ENCODE data around the gene KREMEN1. TPM values are rescaled to one million over a fixed set of nuclear protein-coding genes. Genes with fewer than 3 reads are reported as not detected.

KREMEN1 gene
- polyA plus RNA-seq, 1 donor from 2014 or later, result not detected

DNA sequence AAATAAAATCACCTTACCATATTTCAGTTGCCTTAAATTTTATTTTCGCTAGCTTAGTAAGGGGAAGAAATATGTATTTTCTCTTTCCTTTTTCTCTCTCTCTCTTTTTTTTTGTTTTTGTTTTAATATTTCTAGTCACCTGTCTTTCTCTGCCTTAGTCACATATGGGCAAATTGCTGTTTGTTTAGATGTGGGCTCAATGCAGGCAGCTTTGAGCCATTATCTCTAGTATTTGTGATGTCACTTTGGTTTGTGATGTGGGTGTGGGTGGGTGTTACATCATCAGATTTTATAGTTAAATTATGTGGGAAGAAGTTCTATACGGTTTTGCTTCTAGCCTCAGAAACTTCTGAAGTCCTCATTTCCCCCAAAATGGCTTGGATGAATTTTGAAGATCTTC lies 11.1 kb upstream of the KREMEN1 start, which contains the start of gene C22orf31:
Gene C22orf31, minus strand, starts transcription at position 59 of the 400 bp plus-strand sequence. Its CDS starts 39 bp downstream, at position 20.
- Mint-ChIP-seq H3K36me3 (no peaks in the 10 kb centered on the region), H3K4me3 (no peak within 1 kb of the TSS), H3K27me3 (peaks cover 19% of the 10 kb centered on the region), H3K27ac (no peak within 1 kb of the TSS), H3K4me1 (peaks cover 0 to 10% (median 3%) of the 10 kb centered on the region in 3 donors), H3K9me3 (no peaks in the 10 kb centered on the region)

DNA sequence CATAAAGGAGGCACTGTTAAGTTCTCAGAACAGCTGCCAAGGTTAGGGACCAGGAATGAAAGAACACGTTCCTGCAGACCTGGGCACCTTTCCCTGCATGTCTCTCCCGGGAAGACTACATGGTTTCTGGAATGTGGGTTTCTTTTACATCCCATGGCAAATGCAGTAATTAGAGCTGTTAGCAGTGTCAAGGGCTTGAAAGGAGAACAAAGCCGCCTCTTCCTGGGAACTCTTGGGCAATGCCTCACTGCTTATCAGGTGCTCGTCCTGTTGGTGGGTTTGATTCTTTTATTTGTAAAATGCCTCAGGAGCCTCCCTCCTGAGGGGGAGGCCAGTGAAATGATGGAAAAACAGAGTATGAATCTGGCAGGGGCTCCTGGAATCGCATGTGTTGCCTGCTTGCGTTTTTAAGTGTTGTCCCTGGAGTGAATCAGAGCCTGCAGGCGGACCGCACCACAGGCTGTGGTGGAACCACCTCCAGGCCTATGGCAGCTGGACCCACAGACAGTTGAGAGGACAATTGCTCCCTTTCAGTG lies 10.5 kb upstream of the KREMEN1 start:
- Mint-ChIP-seq H3K4me3 (no peak overlapping the region), H3K9me3 (no peaks in the 10 kb centered on the region), H3K27ac (no peak overlapping the region), H3K4me1 (peaks cover 0 to 12% (median 3%) of the 10 kb centered on the region in 3 donors), H3K27me3 (peaks cover 19% of the 10 kb centered on the region), H3K36me3 (no peaks in the 10 kb centered on the region)

DNA sequence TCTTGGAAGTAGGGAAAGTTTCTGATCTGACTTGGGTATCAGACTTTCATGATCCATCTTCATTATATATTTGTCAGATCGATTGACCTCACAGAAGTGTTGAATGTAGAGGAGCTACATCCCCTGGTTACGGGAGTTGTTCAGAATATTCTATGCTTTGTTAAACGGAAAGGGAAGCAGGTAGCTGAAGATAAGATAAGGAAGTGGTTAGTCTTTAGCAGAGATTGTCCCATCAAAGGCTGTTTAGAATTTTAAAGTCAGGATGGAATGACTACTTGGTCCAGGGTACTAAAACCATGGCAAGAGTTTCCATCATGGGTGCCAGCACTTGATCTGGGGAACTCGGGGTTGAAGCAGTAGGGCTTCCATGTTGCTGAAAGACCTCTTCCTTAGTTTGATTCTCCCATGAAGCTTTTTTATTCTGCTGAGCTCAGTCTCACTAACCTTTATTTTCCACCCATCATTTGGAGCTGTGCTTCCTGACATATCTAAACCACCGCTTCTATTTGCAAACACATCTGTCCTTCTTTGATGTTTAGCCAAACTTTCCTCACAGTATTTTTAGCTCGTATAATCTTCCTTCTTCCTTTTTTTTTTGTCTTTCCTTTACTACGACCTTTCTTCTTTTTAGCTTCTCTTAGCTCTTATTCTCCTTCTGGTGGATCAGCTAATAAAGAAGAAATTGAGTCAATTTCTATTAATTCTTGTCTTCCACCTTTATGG lies 7.2 kb upstream of the KREMEN1 start:
- Mint-ChIP-seq H3K27ac (no peak overlapping the region), H3K36me3 (no peaks in the 10 kb centered on the region), H3K27me3 (peaks cover 30% of the 10 kb centered on the region)

DNA sequence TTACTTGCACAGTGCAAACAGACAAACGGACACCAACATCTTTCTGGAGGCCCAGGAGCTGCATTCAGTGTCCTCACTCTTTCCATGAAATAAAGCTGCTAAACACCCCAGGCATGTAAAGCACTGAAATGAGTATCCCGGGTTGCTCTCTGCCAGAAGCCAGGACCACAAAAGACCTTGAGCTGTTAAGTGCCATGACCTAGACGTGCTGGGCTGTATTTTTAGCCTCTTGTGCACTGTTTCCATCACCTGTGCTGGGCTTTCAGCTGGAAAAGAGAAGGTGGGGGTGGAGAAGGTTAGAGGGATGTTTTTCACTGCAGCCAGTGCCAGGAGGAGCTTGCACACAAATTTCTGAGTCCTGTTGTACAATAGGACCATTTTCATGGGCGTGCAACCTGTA lies 3.4 kb upstream of the KREMEN1 start:
- Mint-ChIP-seq H3K27ac (peak overlapping the region in 1 of 3 donors; percentile 59), H3K9me3 (no peaks in the 10 kb centered on the region), H3K4me3 (no peak overlapping the region), H3K4me1 (peaks cover 4 to 19% (median 11%) of the 10 kb centered on the region in 3 donors), H3K36me3 (no peaks in the 10 kb centered on the region), H3K27me3 (peaks cover 44% of the 10 kb centered on the region)

More for the DNA sequence above, 7.2 kb upstream of the KREMEN1 start:
- Mint-ChIP-seq H3K4me1 (peaks cover 0 to 12% (median 3%) of the 10 kb centered on the region in 3 donors), H3K4me3 (no peak overlapping the region), H3K9me3 (no peaks in the 10 kb centered on the region)

DNA sequence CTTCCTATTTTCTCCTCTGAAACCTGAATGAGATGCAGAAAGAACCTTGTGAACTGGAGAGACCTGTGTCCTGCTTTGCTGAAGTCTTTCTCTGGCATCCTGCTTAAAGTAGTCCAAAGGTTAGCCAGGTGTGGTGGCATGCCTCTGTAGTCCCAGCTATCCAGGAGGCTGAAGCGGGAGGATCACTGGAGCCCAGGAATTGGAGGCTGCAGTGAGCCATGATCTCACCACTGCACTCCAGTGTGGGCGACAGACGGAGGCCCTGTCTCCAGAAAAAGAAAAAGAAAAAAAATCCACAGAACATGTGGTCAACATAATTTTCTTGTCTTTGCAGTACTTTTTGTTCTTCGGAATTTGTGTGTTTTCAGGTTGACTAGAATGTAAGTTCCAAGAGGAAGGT lies 2.3 kb upstream of the KREMEN1 start:
- peaks cover 46% of the 10 kb centered on the region for H3K27me3 Mint-ChIP-seq
- H3K36me3 Mint-ChIP-seq, result no peaks in the 10 kb centered on the region
- peaks cover 4 to 19% (median 11%) of the 10 kb centered on the region in 3 donors for H3K4me1 Mint-ChIP-seq
- peak overlapping the region in 2 of 4 donors; percentile 36 to 76 for H3K4me3 Mint-ChIP-seq
- H3K9me3 Mint-ChIP-seq, result no peaks in the 10 kb centered on the region
- no peak overlapping the region for H3K27ac Mint-ChIP-seq

DNA sequence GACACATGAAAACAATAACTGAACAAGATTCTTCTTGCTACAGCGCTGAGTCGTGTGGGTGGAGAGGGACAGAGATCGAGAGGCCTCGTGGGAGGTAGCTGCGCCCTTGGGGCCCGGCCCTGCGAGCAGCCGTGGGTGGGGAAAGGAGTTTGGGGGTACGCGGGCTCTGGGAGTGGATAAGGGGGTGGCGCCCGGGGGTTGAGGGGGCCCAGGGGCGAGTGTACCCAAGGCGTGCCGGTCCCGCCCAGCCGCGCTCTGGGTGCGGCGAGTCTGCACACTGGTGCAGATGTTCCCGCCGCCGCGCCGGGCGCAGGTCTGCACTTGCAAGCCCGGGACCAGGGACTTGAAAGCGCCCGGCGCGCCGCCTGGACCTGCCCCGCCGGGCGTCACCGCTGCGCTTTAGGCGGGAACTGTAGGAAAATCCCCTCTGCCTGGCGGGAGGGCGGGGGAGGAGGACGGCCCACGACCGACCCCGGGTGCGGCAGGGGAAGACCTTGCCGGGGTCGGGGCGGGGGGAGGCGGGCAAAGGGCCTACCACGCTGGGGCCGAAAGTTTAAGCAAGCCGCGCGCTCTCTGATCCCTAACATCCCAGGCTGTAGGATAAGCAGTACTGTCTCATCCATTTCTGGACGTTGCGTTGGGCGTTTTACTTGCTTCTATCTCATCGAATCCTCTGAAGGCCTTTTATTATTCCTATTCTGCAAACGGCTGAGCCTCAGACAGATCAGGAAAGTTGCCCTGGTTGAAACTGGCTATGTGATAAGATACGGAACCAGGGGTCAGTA lies 1.4 kb upstream of the KREMEN1 start:
- Mint-ChIP-seq H3K4me1 (peaks cover 4 to 13% (median 11%) of the 10 kb centered on the region in 3 donors), H3K27me3 (peaks cover 52% of the 10 kb centered on the region), H3K27ac (no peak overlapping the region), H3K9me3 (peaks cover 0 to 2% (median 0%) of the 10 kb centered on the region in 3 donors), H3K36me3 (no peaks in the 10 kb centered on the region), H3K4me3 (peak overlapping the region; percentile 71 to 93 (median 84))

DNA sequence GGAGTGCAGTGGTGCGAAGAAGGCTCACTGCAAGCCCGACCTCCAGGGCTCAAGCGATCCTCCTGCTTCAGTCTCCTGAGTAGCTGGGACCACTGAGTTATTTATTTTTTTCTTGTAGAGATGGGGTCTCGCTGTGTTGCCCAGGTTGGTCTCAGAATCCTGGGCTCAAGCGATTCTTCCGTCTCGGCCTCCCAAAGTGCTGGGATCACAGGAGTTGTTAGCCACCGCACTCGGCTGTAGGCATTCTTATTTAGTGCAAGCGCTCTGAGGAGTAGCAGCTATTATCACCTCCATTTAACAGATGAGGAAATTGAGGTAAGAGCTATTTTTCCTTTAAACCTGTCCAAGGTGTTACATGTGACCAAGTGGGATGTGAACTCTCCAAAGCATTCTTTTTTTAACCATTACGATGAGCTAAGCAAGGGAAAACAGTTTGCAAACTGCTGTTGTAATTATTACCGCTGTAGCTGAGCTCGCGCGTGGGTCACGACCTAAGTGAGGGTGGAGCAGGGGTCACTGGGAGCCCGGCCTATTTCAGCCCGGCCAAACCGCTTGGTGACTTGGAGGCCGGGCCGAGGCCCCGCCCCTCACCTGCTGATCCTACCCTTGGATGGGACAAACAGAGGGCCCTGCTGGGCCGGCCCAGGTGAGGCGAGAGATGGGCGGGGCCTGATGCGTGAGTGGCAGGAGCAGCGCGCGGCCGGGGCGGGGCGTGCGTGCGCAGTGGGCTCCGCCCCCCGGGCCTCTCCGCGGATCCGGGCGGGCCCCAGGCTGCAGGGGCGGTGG lies 449 bp upstream of the KREMEN1 start:
- Mint-ChIP-seq H3K9me3 (peaks cover 0 to 2% (median 0%) of the 10 kb centered on the region in 3 donors), H3K27me3 (peaks cover 54% of the 10 kb centered on the region), H3K27ac (no peak overlapping the region), H3K4me3 (peak overlapping the region; percentile 66 to 89 (median 75)), H3K4me1 (peaks cover 4 to 11% (median 10%) of the 10 kb centered on the region in 3 donors), H3K36me3 (no peaks in the 10 kb centered on the region)

DNA sequence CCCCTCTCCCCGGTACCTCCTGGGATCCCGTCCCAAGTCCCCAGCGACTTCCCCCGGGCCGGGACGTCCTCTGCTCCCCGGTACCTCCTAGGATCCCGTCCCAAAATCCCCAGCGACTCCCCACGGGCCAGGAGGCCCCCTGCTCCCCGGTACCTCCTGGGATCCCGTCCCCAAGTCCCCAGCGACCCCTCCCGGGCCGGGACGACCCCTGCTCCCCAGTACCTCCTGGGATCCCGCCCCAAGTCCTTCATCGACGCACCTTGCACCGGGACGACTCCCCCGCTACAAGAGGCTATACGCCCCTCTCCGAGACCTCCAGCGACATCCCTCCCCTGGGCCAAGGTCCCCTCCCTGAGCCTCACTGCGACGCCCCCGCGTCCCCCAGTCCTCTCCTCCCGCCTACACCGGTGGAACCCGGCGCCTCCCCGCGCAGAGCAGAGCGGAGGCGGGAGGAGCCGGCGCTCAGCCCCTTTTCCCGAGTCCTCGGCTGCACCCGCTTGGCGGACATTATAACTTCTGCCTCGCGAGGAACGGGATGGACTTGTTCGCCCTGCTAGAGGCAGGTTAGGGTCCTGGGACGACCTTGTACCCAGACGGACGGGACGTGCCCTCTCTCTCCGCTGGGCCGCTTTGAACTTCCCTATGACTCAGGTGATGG lies 912 bp downstream of the KREMEN1 start:
- peaks cover 4 to 11% (median 10%) of the 10 kb centered on the region in 3 donors for H3K4me1 Mint-ChIP-seq
- H3K27me3 Mint-ChIP-seq, result peaks cover 60% of the 10 kb centered on the region
- no peak overlapping the region for H3K27ac Mint-ChIP-seq
- no peaks in the 10 kb centered on the region for H3K36me3 Mint-ChIP-seq
- peaks cover 0 to 2% (median 0%) of the 10 kb centered on the region in 3 donors for H3K9me3 Mint-ChIP-seq
- H3K4me3 Mint-ChIP-seq, result peak overlapping the region; percentile 41 to 80 (median 63)

DNA sequence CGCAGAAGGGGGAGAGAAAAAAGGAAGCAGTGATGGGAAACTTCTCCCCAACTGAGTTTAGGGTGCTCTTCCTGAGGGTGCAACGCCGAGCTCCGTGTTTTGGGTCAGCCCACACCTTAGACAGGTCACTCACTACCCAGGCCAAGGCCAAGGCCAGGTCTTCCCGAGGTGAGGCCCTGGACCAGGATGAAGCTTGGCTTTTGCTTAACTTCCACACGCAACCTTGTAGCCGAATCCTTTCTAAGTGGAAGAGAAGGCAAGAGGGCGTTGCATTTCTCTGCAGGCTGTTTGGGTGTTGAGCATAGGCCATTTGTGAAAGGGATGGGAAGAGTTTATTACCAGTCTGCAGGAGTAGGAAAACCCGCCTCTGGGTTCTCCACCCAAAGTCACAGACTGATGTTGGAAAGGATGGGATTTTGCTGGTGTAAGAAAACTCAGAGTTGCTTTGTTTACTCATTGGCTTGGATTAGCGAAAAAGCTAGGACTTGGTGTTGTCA lies 1.5 kb downstream of the KREMEN1 start:
- Mint-ChIP-seq H3K27ac (no peak overlapping the region), H3K36me3 (no peaks in the 10 kb centered on the region)

DNA sequence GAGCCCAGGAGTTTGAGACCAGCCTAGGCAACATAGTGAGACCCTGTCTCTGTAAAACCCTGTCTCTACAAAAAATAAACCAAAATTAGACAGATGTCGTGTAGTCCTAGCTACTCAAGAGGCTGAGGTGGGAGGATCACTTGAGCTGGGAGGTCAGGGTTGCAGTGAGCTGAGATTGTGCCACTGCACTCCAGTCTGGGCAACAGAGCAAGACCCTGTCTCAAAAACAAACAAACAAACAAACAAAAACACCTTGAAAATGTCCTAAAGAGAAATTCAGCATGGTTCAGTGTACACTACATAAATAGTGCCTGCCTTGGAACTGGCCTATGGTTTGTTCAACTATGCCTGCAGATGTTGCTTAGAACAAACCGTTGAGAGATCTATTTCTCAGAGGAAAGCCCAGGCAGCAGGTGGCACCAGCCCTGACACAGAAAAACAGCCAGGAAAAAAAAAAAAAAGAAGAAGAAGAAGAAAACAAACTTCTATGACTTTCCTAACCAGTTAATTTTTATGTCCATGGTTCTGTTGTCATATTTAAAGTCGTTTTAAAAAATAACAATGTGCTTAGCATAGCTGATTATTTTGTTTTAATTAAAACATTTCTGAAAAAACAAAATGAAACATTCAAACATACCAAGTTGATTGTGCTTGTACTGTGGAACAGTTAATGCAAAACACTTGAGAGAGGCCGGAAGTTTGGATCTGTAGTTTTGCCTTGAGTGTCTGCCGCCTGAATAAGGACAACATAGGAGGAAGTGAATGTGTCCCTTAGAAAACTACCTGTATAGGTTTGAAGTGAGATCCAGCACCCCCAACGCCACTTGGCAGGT lies 5.4 kb downstream of the KREMEN1 start:
- peaks cover 37% of the 10 kb centered on the region for H3K27me3 Mint-ChIP-seq
- peaks cover 0 to 2% (median 0%) of the 10 kb centered on the region in 3 donors for H3K9me3 Mint-ChIP-seq

More for the DNA sequence above, 1.5 kb downstream of the KREMEN1 start:
- H3K4me1 Mint-ChIP-seq, result peaks cover 4 to 11% (median 10%) of the 10 kb centered on the region in 3 donors
- H3K9me3 Mint-ChIP-seq, result peaks cover 0 to 2% (median 0%) of the 10 kb centered on the region in 3 donors
- peak overlapping the region; percentile 41 to 80 (median 63) for H3K4me3 Mint-ChIP-seq
- H3K27me3 Mint-ChIP-seq, result peaks cover 63% of the 10 kb centered on the region

DNA sequence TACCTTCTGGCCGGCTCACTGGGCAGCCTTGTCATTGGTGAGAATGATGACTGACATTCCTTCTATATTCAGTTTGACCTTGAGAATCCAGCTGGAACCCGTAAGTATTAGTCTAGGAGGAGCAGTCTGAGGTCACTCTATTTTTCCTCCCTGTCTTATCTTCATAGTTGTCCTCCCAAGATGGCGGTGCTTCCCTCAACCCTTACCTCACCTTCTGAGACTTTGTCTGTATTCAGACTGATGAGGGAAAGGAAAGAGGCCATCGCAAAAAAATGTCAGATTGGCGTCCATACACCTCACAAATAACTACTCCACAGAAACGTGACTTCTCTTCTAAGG lies 6.0 kb downstream of the KREMEN1 start:
- no peaks in the 10 kb centered on the region for H3K36me3 Mint-ChIP-seq

More for the DNA sequence above, 5.4 kb downstream of the KREMEN1 start:
- Mint-ChIP-seq H3K27ac (no peak overlapping the region), H3K36me3 (no peaks in the 10 kb centered on the region), H3K4me3 (no peak overlapping the region), H3K4me1 (peaks cover 0 to 3% (median 0%) of the 10 kb centered on the region in 3 donors)

DNA sequence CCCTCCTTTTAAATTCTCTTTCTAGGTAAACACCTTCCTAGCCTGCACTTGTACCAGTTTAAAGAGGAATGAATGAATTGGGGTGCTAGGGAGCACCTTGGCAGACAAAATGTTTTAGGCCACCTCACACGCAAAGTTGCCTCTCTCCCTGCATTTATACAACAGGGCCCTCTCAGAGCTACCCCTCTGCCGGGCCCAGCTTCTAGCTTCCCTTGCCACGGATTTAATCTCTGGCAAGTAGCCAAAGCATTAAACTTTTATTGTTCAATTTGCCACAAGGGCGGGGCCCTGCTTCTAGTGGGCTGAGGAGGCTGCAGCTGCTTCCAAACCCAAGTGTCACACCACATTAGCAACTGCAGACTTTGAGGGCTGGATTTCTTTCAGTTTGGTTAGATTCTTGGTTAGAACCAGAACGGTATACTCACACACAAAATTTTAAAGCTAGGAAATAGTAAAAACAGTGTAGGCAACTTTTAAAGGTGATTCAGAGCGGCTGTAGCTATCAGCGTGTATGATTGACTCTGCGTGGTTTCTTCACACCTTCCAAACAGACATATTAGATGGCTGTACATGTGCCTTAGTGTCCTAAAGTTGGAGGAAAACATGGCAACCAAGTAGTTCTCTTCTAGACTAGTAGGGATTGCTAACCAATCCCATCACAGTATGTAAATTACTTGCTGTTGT lies 6.5 kb downstream of the KREMEN1 start:
- Mint-ChIP-seq H3K27me3 (peaks cover 28% of the 10 kb centered on the region), H3K4me3 (peak overlapping the region in 1 of 4 donors; percentile 9), H3K4me1 (peaks cover 0 to 3% (median 0%) of the 10 kb centered on the region in 3 donors), H3K27ac (no peak overlapping the region), H3K9me3 (peaks cover 0 to 2% (median 0%) of the 10 kb centered on the region in 3 donors), H3K36me3 (no peaks in the 10 kb centered on the region)

More for the DNA sequence above, 6.0 kb downstream of the KREMEN1 start:
- Mint-ChIP-seq H3K27me3 (peaks cover 33% of the 10 kb centered on the region), H3K9me3 (peaks cover 0 to 2% (median 0%) of the 10 kb centered on the region in 3 donors), H3K27ac (no peak overlapping the region), H3K4me1 (peaks cover 0 to 3% (median 0%) of the 10 kb centered on the region in 3 donors), H3K4me3 (no peak overlapping the region)
